COLO668 (cell line): Measurements from ENCODE around the gene UNC13B.

Experiments
- DNase-seq: peaks from one replicate; lab custom pipeline; 2025; ENCODE audit not compliant: unreplicated experiment; lab: John Stamatoyannopoulos, UW

UNC13B gene

GRCh38 chr9:35322075-35322885 is 160.5 kb downstream of the UNC13B start:
- no peak for DNase-seq

GRCh38 chr9:35324966-35325365 is 163.2 kb downstream of the UNC13B start:
- DNase-seq = no peak

DNA sequence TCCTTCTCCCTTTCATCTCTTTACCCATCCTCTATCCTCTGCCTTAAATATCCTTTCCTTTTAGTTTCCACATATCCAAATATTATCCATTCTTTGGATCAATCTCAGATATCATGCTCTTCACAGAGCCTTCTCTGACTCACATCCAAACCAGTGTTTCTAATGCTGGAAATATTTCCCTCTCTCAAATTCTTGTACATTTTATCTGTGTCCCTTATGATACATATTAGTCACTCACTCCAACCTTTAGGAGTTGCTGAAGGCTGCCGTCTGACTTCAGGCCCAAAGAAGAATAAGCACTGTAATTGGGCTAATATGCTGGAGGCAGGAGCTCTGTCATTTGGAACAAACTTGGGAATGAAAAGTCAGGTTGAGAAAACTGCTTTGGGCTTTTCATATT is 171.7 kb downstream of the UNC13B start:
- no peak for DNase-seq

DNA sequence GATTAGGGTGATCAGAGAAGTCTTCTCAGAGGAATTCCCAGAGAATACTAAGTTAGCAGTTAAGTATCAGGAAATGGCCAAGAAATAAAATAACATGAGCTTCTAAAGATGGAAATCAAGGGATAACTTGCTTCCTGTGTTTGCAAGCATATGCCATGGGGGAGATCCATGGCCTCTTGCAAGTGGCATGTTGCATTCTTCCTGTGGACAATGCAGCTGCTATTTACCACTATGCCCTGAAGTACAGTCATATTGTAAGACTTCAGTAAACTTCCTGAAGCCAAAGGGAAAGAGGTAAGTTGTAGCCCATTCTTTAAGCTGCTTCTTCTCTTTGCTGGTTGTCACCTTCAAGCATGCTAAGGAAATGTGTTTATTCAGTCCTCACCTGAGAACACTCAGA is 173.4 kb downstream of the UNC13B start:
- DNase-seq = no peak

DNA sequence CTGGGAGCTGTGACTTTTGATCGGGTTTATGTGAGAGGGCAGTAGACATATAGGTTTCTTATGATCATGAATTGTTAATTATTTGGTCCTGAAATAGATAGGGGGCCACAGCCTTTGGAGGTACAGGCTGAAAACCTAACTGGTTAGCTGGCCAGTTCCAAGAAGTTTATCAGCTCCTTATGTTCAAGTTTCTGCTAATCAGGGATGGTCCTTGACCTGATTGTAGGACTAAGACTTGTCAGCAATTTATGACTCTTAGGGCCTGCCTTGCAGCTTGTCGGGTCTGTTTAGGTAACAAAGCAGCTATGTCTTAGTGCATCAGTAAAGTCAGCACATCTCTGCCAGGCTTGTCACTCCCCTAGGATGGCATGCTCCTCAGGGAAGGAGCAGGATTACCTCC is 176.3 kb downstream of the UNC13B start:
- DNase-seq = no peak

- peak; percentile 18 for DNase-seq
Observed at GRCh38 chr9:35338561-35339274, 176.9 kb downstream of the UNC13B start.

- DNase-seq = no peak
Observed at GRCh38 chr9:35340046-35340445, 178.2 kb downstream of the UNC13B start.

DNA sequence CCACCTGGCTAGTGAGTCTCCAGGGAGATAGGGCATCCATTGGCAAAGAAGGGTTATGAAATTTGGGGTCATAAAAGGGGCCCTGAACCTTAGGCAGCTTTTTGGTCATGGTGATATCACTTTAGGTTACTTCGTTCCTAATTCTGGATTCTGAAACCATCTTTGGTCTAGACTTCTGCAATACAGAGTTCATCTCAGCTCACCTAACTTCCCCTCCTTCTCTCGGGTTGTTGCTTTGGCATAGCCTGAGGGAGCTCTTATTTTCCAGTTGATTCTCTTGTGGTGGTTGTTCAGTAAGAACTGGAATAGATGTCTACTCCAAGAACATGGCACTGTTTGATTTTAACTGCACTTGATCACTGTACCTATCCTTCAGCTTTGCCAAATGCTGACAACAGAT is 179.2 kb downstream of the UNC13B start:
- DNase-seq = no peak

GRCh38 chr9:35341585-35341984 is 179.8 kb downstream of the UNC13B start:
- DNase-seq = no peak

DNA sequence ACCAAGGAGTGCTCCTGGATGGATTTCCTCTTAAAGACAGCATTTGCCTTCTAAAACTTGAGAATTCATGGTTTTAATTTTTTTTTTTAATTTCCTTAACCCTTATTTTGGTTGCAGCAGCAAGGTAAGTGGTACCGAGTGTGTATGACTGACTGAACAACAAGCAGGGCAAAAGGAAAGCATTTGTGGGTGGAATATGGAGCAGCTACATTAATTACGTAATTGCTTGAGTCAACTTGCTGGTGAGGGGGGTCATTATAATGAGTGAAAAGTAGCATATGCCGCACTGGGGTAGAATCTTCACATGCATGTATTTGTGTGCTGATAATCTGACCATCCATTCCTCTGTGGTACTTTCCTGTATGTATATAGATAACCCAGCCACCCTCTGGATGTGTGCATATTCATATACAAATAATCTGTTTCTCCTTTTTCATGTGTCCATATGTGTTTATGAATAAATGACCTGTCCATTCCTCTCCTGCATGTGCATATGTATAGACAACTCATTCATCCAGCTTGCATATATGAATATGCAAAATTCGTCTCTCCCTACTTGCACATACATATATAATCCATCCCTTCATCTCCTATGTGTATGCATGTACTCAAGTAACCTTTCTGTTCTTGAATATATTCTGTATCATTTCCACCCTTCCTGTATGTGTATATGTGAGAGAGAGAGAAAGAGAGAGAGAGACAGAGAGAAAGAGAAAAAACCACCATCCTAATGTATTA is 180.6 kb downstream of the UNC13B start:
- DNase-seq = no peak

DNA sequence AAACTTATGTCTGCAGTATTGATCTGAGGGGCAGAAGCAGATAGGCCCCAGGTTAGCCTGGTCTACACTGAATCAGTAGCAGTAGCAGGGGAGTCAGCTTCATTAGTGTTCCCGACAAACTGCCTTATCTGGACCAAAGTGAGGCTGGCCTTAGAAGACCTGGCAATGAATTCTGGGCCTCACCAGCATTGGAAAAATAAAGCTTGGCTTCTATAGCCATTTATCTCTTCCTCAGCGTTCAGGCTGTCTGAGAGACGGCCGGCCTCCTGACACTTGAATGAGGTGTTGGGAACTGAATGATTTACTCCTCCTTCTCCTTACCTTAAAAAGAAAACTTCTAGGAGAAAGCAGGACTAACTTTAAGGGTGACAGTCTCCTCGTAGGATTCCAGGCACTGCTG is 186.3 kb downstream of the UNC13B start:
- DNase-seq = no peak

GRCh38 chr9:35349287-35349990 is 187.6 kb downstream of the UNC13B start:
- DNase-seq = no peak

DNA sequence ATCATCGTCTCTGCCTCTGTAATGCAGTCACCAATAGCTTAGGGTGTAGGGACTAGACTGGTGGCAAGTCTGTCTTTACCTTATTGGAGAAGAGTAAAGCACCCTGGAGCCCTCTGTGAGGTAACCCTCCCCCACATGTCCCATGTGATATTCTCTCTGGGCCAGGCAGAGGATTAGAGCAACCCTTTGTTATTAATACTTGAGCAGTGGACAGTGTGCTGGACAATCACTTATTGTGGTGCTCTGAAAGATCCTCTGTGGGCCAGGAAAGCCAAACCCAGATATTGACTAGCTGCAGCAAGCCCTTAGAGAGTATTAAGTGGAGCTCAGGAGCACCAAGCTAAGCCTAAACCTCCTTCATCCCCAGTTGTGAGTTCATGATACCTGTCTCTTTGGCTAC is 188.4 kb downstream of the UNC13B start:
- no peak for DNase-seq

GRCh38 chr9:35350827-35351549 is 189.2 kb downstream of the UNC13B start:
- DNase-seq = no peak

- DNase-seq = no peak
Observed at GRCh38 chr9:35353731-35354365, 192.0 kb downstream of the UNC13B start.

DNA sequence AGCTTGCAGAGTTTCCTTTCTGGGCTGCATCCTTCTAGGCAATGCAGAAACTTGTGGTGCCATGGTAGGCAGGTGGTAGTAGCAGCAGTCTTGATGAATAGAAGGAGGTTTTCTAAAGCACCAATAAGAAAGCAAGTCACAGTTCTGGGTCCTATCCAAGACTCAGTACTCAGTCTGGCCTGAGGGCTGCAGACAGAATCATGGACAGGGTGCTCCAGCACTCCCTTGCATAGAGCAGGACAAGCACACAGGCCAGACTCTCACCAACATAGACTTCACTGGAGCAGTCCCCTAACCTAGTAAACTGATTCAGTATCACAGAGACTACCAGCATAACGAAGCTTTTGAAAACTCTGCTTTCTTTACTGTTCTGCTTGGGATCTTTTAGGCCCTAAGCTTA is 194.1 kb downstream of the UNC13B start:
- no peak for DNase-seq

GRCh38 chr9:35357116-35357515 is 195.3 kb downstream of the UNC13B start:
- no peak for DNase-seq

DNA sequence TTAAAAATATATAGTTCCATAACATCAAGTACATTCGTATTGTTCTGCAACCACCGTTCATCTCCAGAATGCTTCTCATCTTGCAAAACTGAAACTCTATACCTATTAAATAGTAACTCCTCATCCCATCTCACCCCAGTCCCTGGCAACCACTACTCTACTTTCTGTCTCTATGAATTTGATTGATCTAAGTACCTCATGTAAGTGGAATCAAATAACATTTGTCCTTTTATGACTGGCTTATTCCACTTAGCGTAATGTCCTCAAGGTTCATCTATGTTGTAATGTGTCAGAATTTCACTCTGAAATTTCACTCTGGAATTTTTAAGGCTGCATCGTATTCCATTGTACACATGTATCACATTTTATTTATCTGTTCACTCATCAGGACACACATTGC is 196.0 kb downstream of the UNC13B start:
- peak; percentile 9 for DNase-seq

DNA sequence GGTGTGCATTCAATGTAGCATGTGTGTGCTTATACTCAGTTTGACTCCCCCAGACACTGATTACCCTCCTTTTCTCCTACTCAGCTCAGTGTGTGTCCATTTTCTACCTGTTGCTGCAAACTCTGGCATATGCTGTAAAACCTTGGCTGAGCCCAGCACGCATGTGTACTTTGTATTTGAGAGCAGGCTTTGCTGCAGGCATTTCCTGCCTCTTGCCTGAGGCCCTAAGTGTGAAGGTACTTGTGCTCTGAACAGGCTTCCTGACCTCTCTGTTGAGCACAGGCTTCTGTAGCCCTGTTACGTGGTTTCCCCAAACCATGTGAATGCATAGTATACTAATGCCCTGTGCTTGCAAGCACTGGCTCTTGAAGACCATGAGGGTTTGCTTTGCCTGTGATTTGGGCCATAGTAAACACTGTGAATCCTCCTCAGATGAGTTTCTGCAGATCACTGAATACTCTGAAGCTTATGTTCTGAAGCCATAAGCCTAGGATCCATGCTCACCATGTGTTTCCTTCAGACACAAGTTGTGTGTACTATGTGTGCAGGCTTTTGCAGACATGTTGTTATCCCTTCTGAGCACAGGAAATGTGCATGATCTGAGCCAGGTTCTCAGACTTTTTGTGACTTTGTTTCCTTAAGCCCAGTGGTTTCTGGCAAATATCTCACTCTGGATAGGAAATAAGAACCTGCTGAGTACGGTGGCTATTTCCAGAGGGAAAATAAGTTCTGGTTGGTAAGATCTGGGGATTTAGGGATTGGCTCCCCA is 203.2 kb downstream of the UNC13B start:
- no peak for DNase-seq
